NCI-H2081 treated with DMSO at 0.1 percent for 48 hours (cell line): ENCODE measurements around the gene ARAP3.

Experiments used
- DNase-seq: peaks from one replicate; lab custom pipeline; 2025; lab: John Stamatoyannopoulos, UW

Gene ARAP3

DNA sequence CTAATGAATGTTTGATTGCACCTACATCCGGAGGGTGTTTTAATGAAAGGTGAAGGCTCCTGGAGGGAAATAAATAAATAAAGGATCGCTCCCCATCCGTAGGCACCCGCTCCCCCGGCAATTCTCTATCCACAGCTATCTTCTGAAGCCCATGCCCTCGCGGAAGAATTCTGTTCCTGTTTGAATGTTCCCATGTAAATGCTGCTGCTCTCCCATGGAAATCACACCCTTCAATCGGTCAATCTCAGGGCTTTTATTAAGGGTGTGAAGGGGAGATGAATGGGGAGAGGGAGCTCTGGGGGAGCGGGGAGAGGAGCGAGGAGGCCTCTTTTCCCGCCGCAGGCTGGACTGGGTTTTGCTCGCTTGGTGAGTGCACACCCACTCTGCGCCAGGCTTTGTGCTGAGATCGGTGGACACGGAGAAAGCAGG lies 21.1 kb upstream of the ARAP3 start:
- DNase-seq: no peak

DNA sequence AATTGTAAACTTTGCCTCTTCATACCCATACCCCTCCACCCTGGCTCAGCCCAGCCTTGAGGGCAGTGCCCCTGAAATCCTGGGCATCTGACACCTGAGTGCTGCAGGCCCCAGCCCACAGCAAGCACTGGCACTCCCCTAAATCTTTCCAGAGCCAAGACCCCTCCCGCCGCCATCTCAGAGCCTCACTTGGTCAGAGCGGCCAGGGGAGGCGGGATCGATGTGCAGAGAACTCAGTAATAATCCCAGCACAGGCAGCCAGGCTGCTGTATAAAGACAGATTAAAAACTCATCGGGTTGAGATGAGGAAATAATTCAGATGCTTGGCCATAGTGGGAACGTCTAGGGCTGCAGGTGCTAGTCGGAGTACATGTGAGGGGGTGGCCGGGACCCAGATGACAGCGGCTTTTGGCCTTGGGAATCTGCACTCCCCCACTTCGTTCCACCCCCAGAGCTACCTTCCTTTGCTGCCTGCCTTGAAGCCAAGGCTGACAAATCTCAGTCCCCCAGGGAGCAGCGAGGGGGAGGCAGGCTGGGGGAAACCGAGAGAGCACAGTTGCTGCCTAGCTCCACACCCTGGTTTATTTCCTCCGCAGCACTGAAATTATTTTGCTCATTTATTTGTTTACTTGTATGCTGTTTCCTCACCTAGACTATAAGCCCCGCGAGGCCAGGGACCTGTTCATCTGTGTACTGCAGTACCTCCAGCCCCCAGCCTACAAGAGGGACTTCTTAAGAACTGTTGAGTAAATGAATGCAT lies 19.5 kb upstream of the ARAP3 start:
- no peak for DNase-seq

DNA sequence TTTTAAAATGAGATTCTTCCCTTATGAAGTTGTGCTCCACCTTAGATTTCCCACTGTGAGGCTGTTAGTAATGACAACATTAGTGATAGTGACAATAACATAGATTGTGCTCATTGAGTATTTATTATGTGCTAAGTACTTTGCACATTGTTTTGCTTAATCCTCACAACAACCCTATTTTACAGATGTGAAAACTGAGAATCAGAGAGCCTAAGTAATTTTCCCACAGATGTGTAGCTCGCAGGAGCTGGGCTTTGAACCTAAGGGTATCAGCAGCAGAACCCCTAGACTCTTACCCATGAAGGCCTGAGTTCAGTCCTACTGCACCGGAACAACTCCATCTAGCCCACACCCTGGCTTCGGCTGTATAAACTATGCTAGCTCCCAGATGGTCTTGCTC lies 15.6 kb upstream of the ARAP3 start:
- DNase-seq: no peak

DNA sequence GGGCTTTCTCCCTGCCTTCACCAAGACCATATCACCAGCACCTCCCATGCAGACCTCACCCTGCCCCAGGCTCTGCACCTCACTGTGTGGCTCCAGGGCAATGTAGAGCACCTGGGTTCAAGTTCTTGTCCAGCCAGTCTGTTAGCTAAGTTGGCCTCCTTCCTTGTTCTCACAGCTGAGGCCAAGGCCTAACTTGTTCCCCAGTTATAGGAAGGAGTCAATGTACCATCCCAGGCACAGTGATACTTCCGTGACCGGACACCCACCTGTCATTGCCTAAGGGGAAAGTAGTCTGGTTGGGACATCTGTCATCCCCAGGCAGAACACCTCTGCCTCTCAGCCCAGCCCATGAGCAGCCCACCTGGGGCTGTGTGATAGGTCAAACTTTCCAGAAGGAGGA lies 14.4 kb upstream of the ARAP3 start:
- no peak for DNase-seq

DNA sequence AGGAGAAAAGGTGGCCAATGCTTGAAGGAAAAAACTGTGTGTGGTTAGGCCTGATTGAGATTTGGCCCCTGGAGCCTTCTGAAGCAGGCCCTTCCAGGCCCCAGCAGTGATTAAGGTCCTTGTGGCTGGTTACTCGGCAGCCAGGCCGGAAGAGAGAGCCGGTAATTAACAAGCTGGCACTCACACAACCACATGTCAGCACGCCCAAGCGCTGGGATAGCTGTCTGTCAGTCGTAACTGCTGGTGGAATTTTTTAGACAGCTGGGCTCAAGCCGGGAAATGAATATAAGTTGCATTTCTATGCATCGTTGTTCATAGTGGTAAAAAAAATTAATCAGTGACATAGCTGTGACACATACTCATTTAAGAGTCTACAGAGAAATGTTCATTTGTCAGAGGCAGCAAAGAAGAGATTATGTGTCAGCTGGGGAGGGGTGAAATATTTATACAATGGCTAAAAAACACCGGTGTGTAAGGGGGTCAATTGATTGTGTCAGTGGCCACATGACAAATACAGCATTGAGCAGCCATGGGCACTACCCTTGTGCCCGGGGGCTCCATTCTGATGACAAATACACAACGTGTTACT lies 13.7 kb upstream of the ARAP3 start:
- DNase-seq: no peak

DNA sequence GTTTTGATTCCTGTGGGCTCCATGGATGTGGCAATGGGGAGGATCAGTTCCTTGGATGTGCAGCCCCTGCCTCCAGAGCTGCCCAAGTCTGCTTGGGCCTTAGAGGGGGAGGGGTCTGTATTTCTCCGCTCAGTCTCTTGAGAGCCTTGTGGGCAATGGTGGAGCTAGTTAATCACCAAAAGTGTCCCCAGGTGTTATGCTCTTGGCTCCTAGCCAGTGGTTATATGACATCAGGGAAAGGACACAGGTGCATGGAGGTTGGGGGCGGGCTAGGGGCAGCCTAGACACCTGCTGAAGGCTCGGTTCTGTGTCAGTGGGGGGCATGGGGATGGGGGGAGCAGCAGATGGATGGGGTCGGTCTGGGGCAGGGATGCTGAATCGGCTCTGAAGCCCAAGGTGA lies 12.4 kb upstream of the ARAP3 start:
- DNase-seq: no peak

DNA sequence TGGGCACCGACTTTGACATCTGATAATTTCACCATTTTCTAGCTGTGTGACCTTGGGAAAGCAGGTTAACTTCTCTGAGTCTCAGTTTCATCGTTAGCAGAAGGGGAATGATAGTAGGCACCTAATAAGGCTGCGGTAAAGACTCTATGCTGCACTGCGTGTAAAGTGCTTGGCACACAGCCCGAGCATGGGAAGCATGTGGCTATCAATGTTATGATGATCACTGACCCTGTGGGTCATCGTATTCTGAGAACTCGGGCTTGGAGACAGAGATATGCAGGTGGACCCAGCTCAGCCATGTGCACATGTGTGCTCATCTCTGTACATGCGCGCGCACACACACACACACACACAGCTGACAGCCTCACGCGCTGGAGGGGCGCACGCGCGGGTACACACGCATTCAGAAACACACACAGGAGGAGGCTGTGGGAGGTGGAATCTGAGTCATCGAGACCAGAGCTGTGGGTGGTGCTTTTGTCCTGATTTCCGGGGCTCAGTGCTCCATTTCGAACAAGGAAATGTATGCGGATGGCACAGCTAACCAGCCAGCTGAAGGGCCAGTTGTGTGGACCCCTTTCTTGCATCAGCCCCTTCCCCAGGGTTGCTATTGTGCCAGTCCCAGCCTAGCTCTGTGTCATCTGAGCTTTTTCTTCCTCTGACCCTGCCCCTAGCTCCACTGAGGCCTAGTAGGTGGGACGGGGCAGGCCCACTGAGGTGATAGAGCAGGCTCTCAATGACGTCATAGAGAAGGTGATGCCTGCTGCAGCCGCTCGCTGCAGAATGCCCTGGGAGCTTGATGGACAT lies 11.1 kb upstream of the ARAP3 start:
- DNase-seq: no peak

DNA sequence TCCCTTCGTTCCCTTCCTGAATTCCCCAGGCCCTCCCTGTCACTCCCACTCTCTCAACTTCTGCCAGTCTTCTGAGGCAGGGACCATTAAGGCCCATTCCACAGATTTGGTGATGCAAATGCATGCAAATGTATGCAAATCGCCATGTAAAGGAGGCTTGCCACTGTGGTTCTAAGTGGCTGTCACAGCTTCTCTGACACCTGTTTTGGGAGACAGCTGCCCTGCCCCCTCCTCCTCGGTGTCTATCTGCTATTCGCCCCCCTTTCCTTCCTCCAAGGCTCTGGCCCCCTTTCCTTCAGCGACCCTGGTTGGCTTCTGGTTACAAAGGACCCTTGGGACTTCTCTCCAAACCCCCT lies 10.5 kb upstream of the ARAP3 start:
- no peak for DNase-seq

DNA sequence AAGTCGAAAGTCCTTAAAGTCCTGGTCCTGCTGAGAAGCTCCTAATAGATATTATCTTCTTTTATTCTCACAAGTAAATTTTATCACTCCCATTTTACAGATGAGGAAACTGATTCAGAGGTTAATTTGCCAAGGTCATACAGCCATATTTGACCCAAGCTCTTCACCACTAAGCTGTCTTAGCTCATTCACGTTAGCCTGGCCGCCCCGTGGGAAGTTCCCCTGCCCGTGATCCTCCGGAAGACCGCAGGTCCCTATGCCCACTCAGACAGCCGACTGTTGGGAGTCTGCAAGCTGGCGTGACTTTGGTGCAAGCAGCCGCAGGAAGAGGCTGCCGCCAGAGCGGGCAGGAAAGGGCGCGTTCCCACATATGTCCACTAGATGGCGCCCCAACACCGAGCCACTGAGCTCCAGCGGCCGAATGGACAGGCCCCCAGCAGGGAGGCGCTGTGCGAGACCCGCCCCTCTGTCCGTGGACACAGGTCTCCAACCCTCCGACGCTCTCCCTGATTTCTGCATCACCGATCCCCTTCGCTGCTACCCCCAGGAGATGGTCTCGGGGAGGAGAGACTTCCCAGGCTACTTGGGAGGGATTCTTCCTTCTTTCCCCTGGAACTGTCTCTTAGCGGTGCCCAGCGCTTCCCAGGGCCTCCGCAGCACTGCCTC lies 10.0 kb upstream of the ARAP3 start:
- no peak for DNase-seq

DNA sequence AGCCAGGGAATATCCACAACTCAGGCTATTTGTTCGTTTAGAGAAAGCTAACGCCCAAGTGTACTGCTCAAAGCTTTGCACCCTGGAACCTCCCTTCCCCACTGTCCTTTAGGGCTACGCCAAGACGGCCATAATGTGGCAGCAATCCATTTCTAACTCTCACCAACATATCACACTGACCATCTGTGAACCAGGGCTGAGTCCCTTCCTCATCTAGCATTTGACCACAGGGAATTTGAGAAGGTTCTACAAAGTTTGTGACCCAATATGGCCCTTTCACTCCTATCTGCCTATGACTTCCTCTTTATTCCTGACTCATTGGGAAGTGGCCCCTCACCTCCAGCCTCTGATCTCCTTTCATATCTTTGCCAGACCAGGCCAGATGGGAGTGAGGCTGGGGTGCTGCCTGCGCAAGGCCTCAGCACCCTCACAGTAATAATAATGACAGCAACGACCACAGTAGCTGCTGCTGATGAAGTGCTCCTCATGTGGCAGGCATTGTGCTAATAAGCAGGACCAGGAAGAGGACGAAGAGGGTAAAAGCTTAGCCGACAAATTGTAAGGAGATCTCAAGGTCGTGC lies 9.3 kb upstream of the ARAP3 start:
- no peak for DNase-seq

DNA sequence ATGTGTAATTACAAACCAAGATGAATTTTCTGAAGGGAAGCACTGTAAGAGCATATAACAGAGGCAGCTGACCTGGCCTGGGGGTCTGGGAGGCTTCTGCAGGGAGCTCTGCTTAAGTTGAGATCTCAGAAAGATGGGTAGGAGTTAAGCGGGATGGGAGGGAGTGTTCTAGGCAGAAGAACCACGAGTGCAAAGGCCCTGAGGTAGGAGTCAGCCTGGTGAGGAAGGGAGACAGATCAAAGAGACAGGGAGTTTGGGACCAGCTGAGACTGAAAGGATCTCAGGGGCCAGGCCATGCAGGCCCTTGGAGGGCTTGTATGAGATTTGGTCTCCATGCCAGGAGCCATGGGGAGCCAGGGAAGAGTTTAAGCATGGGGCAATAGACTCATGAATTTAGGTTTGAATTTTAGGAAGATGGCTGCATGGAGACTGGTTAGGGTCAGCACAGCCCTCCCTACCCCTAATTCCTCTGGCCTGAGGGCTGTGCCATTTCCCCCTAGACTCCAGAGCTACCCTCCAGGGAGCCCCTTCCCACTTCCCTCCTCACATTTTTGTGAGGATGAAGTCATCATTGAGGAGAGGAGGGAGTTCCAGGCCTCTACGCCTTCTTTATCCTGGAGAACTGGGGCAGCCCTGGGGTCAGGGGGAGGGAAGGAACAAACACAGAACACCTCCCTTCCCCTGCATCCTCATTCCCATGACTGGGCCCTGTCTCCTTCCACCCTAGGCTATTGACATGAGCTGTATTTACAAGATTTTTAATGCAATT lies 4.8 kb upstream of the ARAP3 start:
- no peak for DNase-seq

DNA sequence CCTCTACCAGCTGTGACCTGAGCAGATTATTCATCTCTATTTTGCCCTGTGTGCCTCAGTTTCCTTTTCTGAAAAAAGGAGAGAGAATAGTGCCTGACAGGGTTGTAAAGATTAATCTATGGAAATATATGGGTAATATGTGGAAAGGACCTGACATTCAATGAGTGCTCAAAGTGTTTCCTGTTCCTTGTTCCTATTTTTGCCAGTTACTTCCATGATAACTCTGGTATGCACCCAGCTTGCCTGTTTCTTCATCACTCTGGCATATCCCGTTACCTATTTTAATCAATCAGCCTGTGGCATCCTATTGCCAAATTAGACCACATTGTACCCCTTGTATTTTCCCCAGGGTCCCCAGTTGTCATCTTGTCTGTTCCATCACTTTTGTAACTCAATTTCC lies 3.6 kb upstream of the ARAP3 start:
- no peak for DNase-seq

DNA sequence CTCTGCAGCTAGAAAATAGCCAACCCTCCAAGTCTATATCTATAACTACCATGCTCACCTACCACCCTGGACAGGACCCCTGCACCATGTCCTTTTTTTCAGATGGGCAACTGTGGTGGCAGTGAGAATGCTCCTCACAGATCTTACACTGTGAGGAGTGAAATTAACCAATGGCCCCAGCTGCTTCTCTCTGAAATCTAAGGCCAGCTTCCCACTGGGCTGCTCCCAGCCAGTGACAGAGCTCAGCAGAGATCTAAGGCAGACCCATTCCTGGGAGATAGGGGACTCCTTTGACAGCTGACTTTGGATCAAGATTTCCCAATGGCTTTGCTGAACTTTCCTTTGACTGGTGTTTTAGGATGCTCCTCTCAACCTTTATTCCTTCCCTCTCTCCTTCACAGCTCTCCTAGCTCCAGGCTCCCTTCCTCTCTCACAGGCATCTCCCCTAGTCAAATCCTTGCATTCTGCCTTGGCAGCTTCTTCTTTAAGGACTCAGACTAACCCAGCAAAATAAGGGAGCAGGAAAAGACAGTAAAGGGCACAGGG lies 1.6 kb upstream of the ARAP3 start:
- DNase-seq: no peak

DNA sequence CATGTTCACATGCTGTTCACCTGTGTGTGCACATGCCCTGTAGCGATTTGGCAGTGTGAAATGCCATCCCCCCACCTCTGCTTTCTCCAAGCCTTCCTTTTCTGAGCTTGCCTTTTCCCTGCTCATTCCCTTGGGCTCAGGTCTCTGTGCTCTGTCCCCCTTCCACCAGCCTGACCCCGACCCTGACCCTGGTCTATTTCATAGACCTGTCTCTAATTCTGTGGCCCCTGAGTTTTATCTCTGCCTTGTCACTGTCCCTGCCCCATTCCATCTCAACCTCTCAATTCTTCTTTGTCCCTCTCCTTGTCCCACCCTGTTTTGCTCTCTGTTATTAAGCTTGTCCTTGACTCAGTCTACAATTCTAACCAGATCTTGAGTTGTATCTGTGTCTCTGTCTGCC lies 735 bp downstream of the ARAP3 start:
- no peak for DNase-seq

DNA sequence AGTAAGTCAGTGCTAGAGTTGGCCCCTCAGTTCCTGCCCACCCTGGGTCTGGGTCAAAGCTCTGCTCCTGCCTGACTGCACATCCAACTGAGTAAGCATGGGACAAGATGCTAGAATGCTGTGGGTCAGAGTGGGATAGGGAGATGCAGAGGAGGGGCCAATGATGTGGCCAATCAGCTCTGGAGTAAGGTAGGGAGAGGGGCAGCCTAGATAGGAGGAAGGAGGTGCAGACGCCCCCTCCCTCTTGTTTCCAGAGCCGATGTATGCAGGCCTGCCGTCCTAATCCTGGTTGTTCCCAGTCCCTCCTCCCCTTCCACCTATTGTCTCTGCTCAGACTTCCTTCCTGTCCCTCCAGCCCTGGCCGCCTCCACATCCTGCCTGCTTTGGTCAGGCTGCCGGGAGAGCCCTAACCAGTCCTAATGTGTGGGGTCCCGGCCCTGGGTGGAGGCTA lies 1.3 kb downstream of the ARAP3 start:
- no peak for DNase-seq

DNA sequence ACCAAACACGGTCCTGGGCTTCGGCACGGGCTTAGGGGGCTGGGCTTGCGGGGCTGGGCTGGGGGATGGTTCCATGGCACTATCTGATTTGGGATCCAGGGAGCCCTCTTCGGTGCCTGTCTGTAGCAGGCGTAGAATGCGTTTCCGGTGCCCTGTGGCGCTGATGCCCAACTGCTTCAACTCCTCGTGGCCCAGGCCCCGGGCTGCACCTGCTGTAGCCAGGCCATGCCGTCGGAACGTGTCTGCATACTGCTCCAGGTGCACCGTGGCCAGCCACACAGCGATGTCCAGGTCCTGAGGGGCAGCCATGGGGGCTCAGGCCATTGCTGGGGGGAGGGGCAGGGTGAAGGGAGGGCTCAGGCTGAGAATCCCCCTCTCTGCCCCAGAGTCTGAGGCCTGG lies 1.9 kb downstream of the ARAP3 start:
- DNase-seq: no peak

DNA sequence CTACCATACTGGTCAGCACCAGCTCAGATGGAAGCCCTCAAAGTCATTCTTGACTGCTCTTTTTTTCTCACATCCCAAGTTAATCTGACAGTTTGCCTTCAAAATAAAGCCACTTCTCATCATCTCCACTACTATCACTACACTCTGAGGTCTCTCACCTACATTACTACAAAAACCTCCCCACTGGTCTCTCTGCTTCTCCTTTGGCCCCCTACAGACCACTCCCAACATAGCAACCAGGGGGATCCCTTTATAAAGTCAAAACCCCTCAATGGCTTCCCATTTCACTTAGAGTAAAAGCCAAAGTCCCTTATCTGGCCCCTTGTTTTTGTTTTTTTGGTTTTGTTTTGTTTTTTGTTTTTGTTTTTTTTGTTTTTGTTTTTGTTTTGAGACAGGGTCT lies 4.6 kb downstream of the ARAP3 start:
- DNase-seq: no peak

DNA sequence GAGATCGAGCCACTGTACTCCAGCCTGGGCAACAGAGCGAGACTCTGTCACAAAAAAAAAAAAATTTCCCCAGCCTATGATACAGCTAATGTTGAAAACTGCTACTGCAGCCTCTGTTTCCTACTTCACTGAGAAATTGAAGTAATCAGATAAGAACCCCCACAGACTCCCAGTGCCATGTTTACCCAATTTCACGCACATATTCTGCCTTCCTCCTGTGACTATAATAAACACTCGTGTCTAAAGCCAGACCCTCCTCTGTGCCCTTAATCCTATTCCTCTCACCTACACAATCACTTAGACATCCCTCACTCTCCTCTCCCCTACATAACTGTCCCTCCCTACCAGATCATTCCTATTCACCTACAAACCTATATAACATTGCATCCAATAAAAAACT lies 6.4 kb downstream of the ARAP3 start:
- no peak for DNase-seq

DNA sequence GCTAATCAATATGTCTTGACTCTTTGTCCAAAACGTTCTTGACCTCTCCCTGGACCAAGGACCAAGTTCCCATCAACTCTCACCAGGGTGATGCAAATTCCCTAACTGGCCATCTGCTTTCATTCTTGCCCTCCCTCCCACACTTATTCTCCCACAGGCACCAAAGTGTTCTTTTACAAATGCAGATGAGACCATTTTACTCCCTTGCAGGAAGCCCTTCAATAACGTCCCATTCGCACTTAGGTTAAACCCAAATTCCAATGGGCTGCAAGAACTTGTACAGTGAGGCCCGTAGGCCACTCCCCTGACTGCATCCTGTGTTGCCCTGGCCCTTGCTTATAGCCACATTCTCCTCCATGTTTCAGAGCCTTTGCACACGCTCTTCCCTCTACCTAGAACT lies 7.3 kb downstream of the ARAP3 start:
- DNase-seq: no peak

DNA sequence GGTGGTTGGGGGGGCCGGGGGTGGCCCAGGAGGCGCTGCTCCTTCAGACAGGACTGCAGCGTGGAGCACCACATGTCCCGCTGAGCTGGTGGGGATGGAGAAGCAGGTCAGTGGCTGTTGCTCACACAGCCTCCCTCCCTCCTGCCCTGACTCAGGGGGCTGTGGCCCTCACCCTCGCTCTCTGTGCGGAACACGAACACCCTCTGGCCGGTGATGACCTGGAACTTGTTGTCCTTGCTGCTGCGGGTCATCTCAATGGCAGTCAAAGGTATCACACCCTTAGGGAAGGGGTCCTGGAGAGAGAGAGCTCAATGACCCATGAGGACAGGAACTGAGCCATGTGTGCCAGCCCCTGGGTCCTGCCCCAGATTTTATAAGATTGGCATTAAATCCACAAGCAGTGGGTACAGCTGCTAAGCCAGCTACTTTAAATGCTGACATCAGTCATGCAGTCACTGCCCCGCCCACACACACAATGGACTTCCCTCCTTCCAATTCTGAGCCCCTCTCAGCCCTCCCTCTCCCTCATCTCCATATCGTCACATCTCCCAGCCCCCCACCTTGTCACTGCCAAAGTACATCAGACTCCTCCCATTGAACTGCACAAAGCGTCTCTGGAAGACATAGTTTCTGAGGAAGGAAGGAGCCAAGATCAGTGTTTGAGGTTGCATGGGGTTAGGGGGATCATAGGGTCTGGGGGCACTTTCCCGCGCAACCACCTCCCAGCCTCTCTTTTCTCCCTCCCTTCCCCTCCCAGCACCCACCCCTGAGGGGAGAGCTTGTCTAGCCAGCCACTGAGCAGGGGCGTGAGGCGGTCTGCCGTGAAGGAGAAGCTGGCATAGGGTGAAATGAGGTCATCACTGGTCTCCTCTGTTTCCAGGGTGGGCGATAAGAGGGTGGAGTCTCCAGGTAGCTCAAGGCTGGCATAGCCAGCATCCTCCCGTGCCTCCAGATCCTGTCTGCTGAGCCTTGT lies 8.9 kb downstream of the ARAP3 start:
- no peak for DNase-seq
